ENCODE data around the gene SFMBT1.

- TF ChIP-seq, protein P1, sequence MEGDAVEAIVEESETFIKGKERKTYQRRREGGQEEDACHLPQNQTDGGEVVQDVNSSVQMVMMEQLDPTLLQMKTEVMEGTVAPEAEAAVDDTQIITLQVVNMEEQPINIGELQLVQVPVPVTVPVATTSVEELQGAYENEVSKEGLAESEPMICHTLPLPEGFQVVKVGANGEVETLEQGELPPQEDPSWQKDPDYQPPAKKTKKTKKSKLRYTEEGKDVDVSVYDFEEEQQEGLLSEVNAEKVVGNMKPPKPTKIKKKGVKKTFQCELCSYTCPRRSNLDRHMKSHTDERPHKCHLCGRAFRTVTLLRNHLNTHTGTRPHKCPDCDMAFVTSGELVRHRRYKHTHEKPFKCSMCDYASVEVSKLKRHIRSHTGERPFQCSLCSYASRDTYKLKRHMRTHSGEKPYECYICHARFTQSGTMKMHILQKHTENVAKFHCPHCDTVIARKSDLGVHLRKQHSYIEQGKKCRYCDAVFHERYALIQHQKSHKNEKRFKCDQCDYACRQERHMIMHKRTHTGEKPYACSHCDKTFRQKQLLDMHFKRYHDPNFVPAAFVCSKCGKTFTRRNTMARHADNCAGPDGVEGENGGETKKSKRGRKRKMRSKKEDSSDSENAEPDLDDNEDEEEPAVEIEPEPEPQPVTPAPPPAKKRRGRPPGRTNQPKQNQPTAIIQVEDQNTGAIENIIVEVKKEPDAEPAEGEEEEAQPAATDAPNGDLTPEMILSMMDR (IDR thresholded peaks at IDR 0.05), result no peak
- TF ChIP-seq, protein P2, sequence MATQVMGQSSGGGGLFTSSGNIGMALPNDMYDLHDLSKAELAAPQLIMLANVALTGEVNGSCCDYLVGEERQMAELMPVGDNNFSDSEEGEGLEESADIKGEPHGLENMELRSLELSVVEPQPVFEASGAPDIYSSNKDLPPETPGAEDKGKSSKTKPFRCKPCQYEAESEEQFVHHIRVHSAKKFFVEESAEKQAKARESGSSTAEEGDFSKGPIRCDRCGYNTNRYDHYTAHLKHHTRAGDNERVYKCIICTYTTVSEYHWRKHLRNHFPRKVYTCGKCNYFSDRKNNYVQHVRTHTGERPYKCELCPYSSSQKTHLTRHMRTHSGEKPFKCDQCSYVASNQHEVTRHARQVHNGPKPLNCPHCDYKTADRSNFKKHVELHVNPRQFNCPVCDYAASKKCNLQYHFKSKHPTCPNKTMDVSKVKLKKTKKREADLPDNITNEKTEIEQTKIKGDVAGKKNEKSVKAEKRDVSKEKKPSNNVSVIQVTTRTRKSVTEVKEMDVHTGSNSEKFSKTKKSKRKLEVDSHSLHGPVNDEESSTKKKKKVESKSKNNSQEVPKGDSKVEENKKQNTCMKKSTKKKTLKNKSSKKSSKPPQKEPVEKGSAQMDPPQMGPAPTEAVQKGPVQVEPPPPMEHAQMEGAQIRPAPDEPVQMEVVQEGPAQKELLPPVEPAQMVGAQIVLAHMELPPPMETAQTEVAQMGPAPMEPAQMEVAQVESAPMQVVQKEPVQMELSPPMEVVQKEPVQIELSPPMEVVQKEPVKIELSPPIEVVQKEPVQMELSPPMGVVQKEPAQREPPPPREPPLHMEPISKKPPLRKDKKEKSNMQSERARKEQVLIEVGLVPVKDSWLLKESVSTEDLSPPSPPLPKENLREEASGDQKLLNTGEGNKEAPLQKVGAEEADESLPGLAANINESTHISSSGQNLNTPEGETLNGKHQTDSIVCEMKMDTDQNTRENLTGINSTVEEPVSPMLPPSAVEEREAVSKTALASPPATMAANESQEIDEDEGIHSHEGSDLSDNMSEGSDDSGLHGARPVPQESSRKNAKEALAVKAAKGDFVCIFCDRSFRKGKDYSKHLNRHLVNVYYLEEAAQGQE (IDR thresholded peaks at IDR 0.05), result no peak
- TF ChIP-seq CBX2 (IDR thresholded peaks at IDR 0.05; ENCODE audit: borderline replicate concordance, low read depth), result no peak
- no peak for TF ChIP-seq NFE2L2 (conservative IDR thresholded peaks at IDR 0.05; ENCODE audit: low read length)
- TF ChIP-seq, protein P3, sequence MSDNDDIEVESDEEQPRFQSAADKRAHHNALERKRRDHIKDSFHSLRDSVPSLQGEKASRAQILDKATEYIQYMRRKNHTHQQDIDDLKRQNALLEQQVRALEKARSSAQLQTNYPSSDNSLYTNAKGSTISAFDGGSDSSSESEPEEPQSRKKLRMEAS (IDR thresholded peaks at IDR 0.05), result no peak
- no peak for TF ChIP-seq SMC3 (IDR thresholded peaks at IDR 0.05)
- TF ChIP-seq MYC (IDR thresholded peaks at IDR 0.05; ENCODE audit: borderline replicate concordance, low read length), result no peak
- TF ChIP-seq, protein P4, sequence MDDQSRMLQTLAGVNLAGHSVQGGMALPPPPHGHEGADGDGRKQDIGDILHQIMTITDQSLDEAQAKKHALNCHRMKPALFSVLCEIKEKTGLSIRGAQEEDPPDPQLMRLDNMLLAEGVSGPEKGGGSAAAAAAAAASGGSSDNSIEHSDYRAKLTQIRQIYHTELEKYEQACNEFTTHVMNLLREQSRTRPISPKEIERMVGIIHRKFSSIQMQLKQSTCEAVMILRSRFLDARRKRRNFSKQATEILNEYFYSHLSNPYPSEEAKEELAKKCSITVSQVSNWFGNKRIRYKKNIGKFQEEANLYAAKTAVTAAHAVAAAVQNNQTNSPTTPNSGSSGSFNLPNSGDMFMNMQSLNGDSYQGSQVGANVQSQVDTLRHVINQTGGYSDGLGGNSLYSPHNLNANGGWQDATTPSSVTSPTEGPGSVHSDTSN (IDR thresholded peaks at IDR 0.05), result no peak
Observed at GRCh38 chr3:53024315-53024714, 21.6 kb downstream of the SFMBT1 start.
